Tibial nerve (tissue), 4 donors: ENCODE data around the gene LIPN. TPM values are rescaled to one million over a fixed set of nuclear protein-coding genes. Genes with fewer than 3 reads are reported as not detected.

Experiments
- DNase-seq, 2 donors: peaks; one replicate each; pipeline ENCODE4 v3.0.0-alpha.2; 2019; ENCODE audit warnings: low spot score in 2 of 2
- H3K27ac ChIP-seq, 4 donors: fragments of 200-600 bp; sonication (generic) in 3 of 4; one replicate each; pipeline ENCODE4 v1.5.1; 2017 to 2019; ENCODE audit warnings: mild to moderate bottlenecking in 1 of 4
- H3K27me3 ChIP-seq, 2 donors: fragments of 200-600 bp; sonication (generic) in 1 of 2; one replicate each; pipeline versions ENCODE4 v1.5.1 to v1.6.0; 2017 to 2019
- H3K36me3 ChIP-seq, 3 donors: fragments of 200-600 bp; sonication (generic); one replicate each; pipeline ENCODE4 v1.5.1; 2018 to 2019
- H3K4me1 ChIP-seq, 4 donors: fragments of 200-600 bp; sonication (generic) in 3 of 4; one replicate each; pipeline ENCODE4 v1.5.1; 2017 to 2019
- H3K4me3 ChIP-seq, 4 donors: fragments of 200-600 bp; sonication (generic) in 3 of 4; one replicate each; pipeline ENCODE4 v1.5.1; 2017 to 2019; ENCODE audit warnings: mild to moderate bottlenecking in 1 of 4, moderate library complexity in 1 of 4
- H3K9me3 ChIP-seq, 4 donors: fragments of 200-600 bp; sonication (generic) in 3 of 4; one replicate each; pipeline ENCODE4 v1.5.1; 2017 to 2019
- CTCF ChIP-seq, 5 experiments: fragments of 200-600 bp in 3 of 5; fragments of 450-650 bp in 2 of 5; sonication (generic) in 3 of 5; IDR thresholded peaks; one replicate each; pipeline ENCODE4 v1.5.1; 2016 to 2019; ENCODE audit warnings: antibody characterized with exemption in 5 of 5, mild to moderate bottlenecking in 3 of 5, moderate library complexity in 2 of 5
- EP300 ChIP-seq, 2 donors: sonication (generic); formaldehyde crosslinking; IDR thresholded peaks; one replicate each; pipeline ENCODE4 v1.6.1; 2017; ENCODE audit warnings: antibody characterized with exemption in 2 of 2, mild to moderate bottlenecking in 1 of 2
- POLR2A ChIP-seq, 2 donors: fragments of 450-650 bp; IDR thresholded peaks; one replicate each; pipeline ENCODE4 v1.6.1; 2017; ENCODE audit warnings: antibody characterized with exemption in 2 of 2, mild to moderate bottlenecking in 2 of 2, moderate library complexity in 2 of 2
- WGBS, 2 donors: methylation state at CpG; one replicate each; pipeline ENCODE4 v1.1.5; 2018; 5-methylcytosine and 5-hydroxymethylcytosine counted together
- total RNA-seq, 4 donors: library from RNA; depleted of rRNA; stranded (reverse); fragments of >200 nt; gene quantifications; one replicate each; pipeline ENCODE4 v1.1.0, GENCODE V29; 2016

LIPN gene
- total RNA-seq, 4 donors from 2014 or later = not detected

- no peak for TF ChIP-seq POLR2A (IDR thresholded peaks at IDR 0.05)
- TF ChIP-seq EP300 (IDR thresholded peaks at IDR 0.05) = no peak
- TF ChIP-seq CTCF (IDR thresholded peaks at IDR 0.05) = no peak
- no peaks in the 10 kb centered on the region for H3K36me3 ChIP-seq
- DNase-seq = no peak
- H3K27me3 ChIP-seq = no peaks in the 10 kb centered on the region
- H3K9me3 ChIP-seq = no peaks in the 10 kb centered on the region
- WGBS, 2 donors = 96% methylated on average over 2 of the region's 2 CpGs
- no peak overlapping the region for H3K4me3 ChIP-seq
- H3K27ac ChIP-seq = no peak overlapping the region
- no peaks in the 10 kb centered on the region for H3K4me1 ChIP-seq
These were observed 67.9 kb downstream of the LIPN start for GRCh38 chr10:88827671-88828070.

- Histone ChIP-seq H3K27ac (no peak overlapping the region), H3K9me3 (no peaks in the 10 kb centered on the region), H3K4me1 (no peaks in the 10 kb centered on the region), H3K36me3 (no peaks in the 10 kb centered on the region), H3K27me3 (no peaks in the 10 kb centered on the region), H3K4me3 (no peak overlapping the region)
- WGBS, 2 donors = 30 to 32% methylated on average over 1 of the region's 1 CpG
- TF ChIP-seq POLR2A (IDR thresholded peaks at IDR 0.05) (no peak), CTCF (IDR thresholded peaks at IDR 0.05) (no peak), EP300 (IDR thresholded peaks at IDR 0.05) (no peak)
- DNase-seq = no peak
These were observed 68.5 kb downstream of the LIPN start for GRCh38 chr10:88828310-88828709.

Other genes starting within 250 kb of the LIPN start
- 10 to 100 TPM in 3 of 4 donors, 1 to 10 TPM in 1; 7.8 to 37.2 (median 26.2) TPM for gene RNLS, start 176.7 kb upstream of the LIPN start, total RNA-seq
- under 1 TPM in 3 of 4 donors, not detected in 1; under 0.01 to 0.87 (median 0.42) TPM for gene LIPJ, start 173.3 kb upstream of the LIPN start, total RNA-seq
- not detected for gene LIPF, start 95.6 kb upstream of the LIPN start, total RNA-seq
- not detected for gene LIPK, start 53.8 kb upstream of the LIPN start, total RNA-seq
- not detected for gene LIPM, start 42.7 kb downstream of the LIPN start, total RNA-seq
- not detected for gene ANKRD22, start 91.8 kb downstream of the LIPN start, total RNA-seq
- 10 to 100 TPM; 14.2 to 34.5 (median 25.5) TPM for gene STAMBPL1, start 120.2 kb downstream of the LIPN start, total RNA-seq
- gene ACTA2, start 192.8 kb downstream of the LIPN start, total RNA-seq = 100 to 1,000 TPM; 340 to 708 (median 458) TPM
- gene FAS, start 230.8 kb downstream of the LIPN start, total RNA-seq = 10 to 100 TPM; 18.4 to 32.2 (median 20.9) TPM